Activated T-helper 17 cell treated with anti-CD3 and anti-CD28 coated beads, Interleukin-2, amount 50 U/mL, for 72 hours (primary cell): ENCODE data around the gene LRRC55. TPM values are rescaled to one million over a fixed set of nuclear protein-coding genes. Genes with fewer than 3 reads are reported as not detected.

Experiments
- ATAC-seq: fragments of 150-1000 bp; cut with Tn5 transposase; replicated peaks from 2 replicates; pipeline ENCODE4 v1.10.0; 2021; ENCODE audit warnings: mild to moderate bottlenecking, moderate library complexity
- H3K27ac Mint-ChIP-seq: one replicate; pipeline ENCODE4 v1.8.0; 2022; ENCODE audit warnings: mixed read lengths
- H3K27me3 Mint-ChIP-seq: one replicate; pipeline ENCODE4 v1.8.0; 2022; ENCODE audit warnings: mixed read lengths
- H3K36me3 Mint-ChIP-seq: one replicate; pipeline ENCODE4 v1.8.0; 2022; ENCODE audit warnings: low read depth, mild to moderate bottlenecking, mixed read lengths
- H3K4me1 Mint-ChIP-seq: one replicate; pipeline ENCODE4 v1.8.0; 2022; ENCODE audit warnings: mixed read lengths
- H3K4me3 Mint-ChIP-seq: one replicate; pipeline ENCODE4 v1.8.0; 2022; ENCODE audit warnings: mild to moderate bottlenecking, mixed read lengths
- H3K9me3 Mint-ChIP-seq: one replicate; pipeline ENCODE4 v1.8.0; 2022; ENCODE audit warnings: mixed read lengths
- total RNA-seq, 2 donors: library from RNA; stranded (reverse); gene quantifications; one replicate each; pipeline ENCODE4 v1.2.3, GENCODE V29; 2022

The LRRC55 gene
- total RNA-seq, 2 donors from 2014 or later, result not detected

DNA sequence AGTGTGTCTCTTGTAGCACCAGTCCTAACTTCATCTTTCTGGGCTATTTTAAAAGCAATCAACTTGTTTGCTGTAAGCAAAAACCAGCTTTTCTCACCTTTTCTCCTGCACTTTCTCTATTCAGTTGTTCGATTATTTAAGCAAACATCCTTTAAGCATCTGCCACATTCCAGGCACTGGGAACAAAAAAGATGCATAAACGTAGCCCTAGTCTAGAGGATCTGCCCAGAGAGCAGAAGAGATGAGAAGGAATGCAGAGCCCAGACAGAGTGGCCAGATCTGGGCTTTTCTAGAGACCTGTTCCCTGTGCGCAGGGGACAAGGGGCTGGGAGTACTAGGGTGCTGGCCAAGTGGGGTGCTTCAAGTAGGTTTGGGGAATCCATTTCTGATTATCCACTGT, 46.8 kb downstream of the LRRC55 start:
- ATAC-seq, result no peak
- H3K27me3 Mint-ChIP-seq, result peaks cover 33% of the 10 kb centered on the region
- H3K36me3 Mint-ChIP-seq, result no peaks in the 10 kb centered on the region
- no peak overlapping the region for H3K27ac Mint-ChIP-seq
- H3K4me1 Mint-ChIP-seq, result peaks cover 5% of the 10 kb centered on the region
- no peak overlapping the region for H3K4me3 Mint-ChIP-seq
- no peaks in the 10 kb centered on the region for H3K9me3 Mint-ChIP-seq

DNA sequence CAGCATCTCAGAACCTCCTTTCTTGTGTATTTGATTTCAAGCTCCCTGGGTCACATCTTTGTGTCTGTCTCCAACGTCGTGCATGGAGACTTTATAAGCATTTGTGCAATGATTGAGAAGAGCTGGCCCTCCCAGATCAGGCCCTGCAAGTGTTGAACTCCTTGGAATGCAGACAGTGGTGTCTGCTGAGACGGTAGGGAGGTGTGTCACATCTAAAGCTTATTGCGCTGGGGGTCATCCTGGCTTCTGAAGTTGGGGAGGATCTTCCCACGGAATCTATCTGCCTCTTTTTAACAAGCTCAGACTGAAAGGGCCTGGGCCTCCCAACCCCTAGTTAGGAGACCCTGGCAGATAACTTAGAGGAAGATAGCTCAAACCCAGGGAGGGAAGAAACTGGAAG, 48.6 kb downstream of the LRRC55 start:
- Mint-ChIP-seq H3K4me3 (no peak overlapping the region), H3K27me3 (peaks cover 47% of the 10 kb centered on the region), H3K27ac (no peak overlapping the region), H3K36me3 (no peaks in the 10 kb centered on the region), H3K9me3 (no peaks in the 10 kb centered on the region), H3K4me1 (peaks cover 5% of the 10 kb centered on the region)
- no peak for ATAC-seq

DNA sequence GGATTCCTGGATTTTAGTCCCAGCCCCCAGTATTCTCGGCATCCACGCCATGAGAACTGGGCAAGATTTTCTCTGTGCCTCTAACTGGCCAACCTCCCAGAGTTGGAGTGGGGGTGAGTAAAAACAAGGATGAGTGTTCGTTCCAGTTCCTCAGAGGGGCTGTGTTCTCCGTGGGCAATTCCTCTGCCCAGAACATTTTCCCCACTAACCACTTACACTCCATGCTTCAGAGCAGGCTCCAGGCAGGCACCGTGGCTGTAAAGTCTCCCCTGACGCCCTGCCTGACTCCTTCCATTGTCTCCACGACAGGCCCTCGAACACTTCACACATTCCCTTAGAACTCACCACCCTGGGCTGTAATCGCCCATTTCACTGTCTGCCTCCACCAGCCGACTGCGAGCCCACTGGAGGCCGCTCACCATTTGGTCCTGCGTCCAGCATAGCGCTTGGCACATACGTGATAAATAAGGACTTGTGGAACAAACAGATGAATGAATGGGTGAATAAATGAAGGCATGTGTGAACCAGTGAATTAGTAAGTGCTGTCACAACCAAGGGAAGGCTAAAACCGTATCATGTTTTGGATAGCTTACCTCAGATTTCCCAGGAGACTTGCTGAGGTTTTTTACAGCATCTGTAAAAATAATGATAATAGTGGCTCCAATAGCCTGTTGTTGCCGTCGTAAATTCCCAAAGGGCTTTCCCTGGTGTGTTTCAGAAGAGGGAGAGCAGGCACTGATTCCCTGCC, 49.2 kb downstream of the LRRC55 start:
- no peak overlapping the region for H3K4me3 Mint-ChIP-seq
- H3K27ac Mint-ChIP-seq, result no peak overlapping the region
- H3K27me3 Mint-ChIP-seq, result peaks cover 53% of the 10 kb centered on the region
- no peak for ATAC-seq
- peaks cover 5% of the 10 kb centered on the region for H3K4me1 Mint-ChIP-seq
- H3K36me3 Mint-ChIP-seq, result no peaks in the 10 kb centered on the region
- no peaks in the 10 kb centered on the region for H3K9me3 Mint-ChIP-seq

DNA sequence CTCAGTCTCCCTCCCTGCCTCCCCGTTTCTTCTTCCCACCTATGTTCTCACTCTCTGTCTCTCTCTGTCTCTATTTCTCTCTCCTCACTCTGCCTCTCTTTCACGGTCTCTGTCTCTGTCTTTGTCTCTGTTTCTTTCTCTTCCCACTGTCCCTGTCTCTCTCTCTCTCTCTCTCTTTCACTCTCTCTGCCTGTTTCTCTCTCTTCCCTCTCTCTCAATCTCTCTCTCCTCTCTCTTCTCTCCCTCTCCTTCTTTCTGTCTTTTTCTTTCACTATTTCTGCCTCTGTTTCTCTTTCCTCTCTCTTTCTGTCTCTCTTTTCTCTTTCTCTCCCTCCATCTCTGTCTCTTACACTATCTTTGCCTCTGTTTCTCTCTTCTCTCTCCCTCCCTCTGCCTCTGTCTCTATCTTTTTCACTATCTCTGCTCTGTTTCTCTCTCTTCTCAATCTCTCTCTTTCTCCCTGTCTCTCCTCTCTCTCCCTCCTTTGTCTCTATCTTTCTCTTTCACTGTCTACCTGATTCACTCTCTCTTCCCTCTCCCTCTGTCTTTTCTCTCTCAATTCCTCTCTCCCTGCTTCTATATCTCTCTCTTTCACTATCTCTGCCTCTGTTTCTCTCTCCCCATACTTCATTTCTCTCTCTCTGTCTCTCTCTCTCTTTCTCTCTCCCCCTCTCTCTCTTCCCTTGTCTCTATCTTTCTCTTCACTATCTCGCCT, 49.9 kb downstream of the LRRC55 start:
- H3K4me1 Mint-ChIP-seq, result peaks cover 5% of the 10 kb centered on the region
- no peak for ATAC-seq
- no peak overlapping the region for H3K4me3 Mint-ChIP-seq
- H3K27ac Mint-ChIP-seq, result no peak overlapping the region
- H3K36me3 Mint-ChIP-seq, result no peaks in the 10 kb centered on the region
- H3K27me3 Mint-ChIP-seq, result peaks cover 55% of the 10 kb centered on the region
- no peaks in the 10 kb centered on the region for H3K9me3 Mint-ChIP-seq

DNA sequence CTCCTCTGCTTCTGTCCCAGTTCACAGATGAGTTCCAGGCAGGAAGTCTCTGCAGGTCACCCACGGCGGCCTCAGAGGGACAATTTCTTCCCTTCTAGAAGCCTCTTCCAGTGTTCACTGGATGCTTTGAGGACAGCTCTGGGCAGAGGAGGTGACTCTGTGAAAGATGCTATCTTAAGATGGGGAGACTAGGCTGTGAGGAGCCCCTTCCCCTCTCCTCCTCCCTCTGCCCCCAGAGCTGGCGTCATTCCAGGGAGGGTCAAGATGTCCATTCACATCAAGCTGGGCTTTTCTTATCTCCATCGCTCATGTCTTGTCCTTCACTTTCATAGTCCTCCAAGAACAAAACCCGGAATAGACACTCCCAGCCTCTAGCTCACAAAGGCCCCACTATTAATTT, 51.9 kb downstream of the LRRC55 start:
- H3K27me3 Mint-ChIP-seq, result peaks cover 69% of the 10 kb centered on the region
- H3K9me3 Mint-ChIP-seq, result no peaks in the 10 kb centered on the region
- H3K4me3 Mint-ChIP-seq, result no peak overlapping the region
- peaks cover 11% of the 10 kb centered on the region for H3K4me1 Mint-ChIP-seq
- ATAC-seq, result no peak
- H3K36me3 Mint-ChIP-seq, result no peaks in the 10 kb centered on the region
- no peak overlapping the region for H3K27ac Mint-ChIP-seq

DNA sequence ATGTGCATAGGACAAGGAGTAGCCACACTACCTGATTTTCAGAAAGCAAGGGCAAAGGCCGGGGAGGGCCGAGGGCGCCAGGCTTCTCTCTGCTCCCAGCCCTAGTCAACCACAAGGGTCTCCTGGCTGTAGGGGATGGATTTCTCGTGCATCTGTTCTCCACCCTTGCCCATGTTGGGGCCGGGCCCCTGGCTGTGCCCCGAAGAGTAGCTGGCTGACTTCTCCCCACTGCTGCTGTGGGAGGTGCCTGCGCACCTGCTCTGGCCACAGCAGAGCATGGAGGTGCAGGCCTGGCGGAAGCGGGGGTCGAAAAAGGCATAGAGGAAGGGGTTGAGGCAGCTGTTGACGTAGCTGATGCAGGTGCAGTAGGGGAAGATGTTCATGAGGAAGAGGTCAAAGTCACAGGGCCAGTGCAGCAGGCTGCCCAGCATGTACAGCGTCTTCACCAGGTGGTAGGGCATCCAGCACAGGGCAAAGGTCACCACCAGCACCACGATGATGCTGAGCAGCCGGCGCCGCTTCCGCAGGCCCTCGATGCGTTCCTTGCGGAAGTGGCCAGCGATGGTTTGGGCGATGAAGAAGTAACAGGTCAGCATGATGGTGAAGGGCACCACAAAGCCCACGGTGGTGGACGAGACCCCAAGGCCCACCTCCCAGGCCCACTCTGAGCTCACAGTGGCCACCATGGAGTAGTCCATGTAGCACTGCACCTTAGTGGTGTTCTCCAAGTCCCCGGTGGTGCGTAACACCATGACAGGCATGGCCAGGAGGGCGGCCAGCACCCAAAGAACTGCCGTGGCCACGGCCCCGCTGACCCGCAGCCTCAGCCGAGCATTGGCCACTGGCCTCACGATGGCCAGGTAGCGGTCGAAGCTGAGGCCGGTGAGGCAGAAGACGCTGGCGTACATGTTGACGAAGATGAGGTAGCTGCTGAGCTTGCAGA, 54.3 kb downstream of the LRRC55 start:
- Mint-ChIP-seq H3K27me3 (peaks cover 64% of the 10 kb centered on the region), H3K36me3 (no peaks in the 10 kb centered on the region), H3K4me3 (no peak overlapping the region), H3K9me3 (no peaks in the 10 kb centered on the region), H3K27ac (no peak overlapping the region), H3K4me1 (peaks cover 11% of the 10 kb centered on the region)
- no peak for ATAC-seq

DNA sequence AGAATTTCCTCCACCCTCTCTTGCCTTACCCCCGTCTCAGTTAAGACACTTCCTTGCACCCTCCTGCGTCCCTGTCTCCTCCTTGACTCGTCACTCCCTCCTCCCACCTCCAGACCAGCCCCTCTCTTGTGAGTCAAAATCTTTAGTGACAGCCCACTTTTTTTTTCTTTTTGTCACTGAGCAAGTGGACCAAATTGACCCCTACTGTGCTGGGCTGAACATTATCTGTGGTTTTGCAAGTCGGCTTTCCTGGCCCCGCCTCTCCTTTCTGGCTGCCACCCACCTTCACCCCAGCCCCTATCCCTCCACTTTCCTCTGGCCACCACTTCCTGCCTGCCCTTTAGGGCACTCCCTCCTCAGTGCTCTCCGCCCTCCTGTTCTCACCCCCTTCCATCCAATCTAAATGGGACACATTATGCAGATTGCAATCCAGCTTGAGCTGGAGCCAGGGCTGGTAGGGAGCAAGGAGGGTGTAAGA, 55.5 kb downstream of the LRRC55 start, which contains the start of gene APLNR:
TSS of gene APLNR (minus strand) at position 47 of the 478 bp plus-strand sequence. CDS start 246 bp downstream, outside the sequence.
- no peak within 1 kb of the TSS for H3K27ac Mint-ChIP-seq
- peaks cover 6% of the 10 kb centered on the region for H3K4me1 Mint-ChIP-seq
- H3K36me3 Mint-ChIP-seq, result no peaks in the 10 kb centered on the region
- no peak for ATAC-seq
- H3K4me3 Mint-ChIP-seq, result no peak within 1 kb of the TSS
- peaks cover 53% of the 10 kb centered on the region for H3K27me3 Mint-ChIP-seq
- H3K9me3 Mint-ChIP-seq, result no peaks in the 10 kb centered on the region

DNA sequence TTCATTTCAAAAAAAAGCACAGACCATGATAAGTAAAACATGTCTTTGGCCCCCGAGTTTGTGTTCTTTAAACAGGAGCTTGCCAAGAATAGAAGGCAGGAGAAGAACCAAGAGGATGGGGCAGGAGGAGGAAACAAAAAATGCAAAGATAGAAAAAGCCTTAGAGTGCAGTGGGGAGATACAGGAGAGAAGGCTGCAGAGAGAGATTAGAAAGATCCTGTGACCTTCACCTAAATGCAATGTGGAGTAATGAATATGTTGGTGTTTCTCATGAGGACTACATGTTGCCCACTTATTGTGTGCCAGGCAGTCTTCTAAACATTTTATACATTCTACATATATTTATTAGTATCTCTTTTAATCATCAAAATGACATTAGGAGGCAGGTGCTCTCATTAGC, 57.6 kb downstream of the LRRC55 start:
- Mint-ChIP-seq H3K9me3 (no peaks in the 10 kb centered on the region), H3K27me3 (peaks cover 39% of the 10 kb centered on the region), H3K4me1 (peaks cover 6% of the 10 kb centered on the region), H3K4me3 (no peak overlapping the region), H3K36me3 (no peaks in the 10 kb centered on the region), H3K27ac (no peak overlapping the region)
- ATAC-seq, result no peak

DNA sequence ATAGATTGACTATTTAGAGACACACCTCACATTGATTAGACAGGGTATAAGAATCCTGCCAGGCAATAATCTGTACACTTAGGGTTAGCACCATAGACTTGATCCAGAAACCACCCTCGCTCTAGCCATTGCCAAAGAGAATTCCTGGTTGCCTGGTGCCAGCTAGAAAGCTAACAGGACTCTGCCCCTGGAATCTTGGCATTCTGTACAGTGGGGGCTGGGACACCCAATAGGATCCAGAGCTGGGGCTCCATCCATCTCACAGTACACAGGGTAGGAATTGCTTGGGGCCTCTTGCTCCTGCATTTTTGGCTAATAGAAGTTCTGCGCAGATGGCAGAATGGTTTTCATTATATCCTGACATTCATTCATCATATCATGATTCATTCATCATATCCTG, 58.3 kb downstream of the LRRC55 start:
- Mint-ChIP-seq H3K36me3 (no peaks in the 10 kb centered on the region), H3K27me3 (peaks cover 33% of the 10 kb centered on the region), H3K4me1 (peaks cover 10% of the 10 kb centered on the region), H3K27ac (no peak overlapping the region), H3K9me3 (no peaks in the 10 kb centered on the region), H3K4me3 (no peak overlapping the region)
- no peak for ATAC-seq

DNA sequence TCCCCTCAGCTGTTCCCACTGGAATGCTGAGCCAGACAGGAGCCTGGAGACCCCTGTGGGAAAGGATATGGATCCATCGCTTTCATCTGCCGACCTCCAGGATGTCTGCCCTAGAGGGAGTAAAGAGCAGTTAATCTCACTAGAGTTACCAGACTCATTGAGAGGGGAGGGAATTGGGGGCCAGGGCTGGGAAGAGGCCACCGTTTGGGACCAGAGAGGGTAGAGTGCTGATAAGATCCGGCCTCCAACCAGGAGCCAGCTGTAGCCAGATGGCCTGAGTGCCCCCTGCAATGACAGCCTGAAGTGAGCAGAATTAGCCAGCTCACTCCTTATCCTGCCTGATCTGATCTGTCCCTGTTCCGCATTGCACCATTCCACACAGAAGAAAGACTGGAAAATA, 59.0 kb downstream of the LRRC55 start:
- Mint-ChIP-seq H3K36me3 (no peaks in the 10 kb centered on the region), H3K27ac (no peak overlapping the region), H3K9me3 (no peaks in the 10 kb centered on the region), H3K4me1 (peaks cover 10% of the 10 kb centered on the region), H3K4me3 (no peak overlapping the region), H3K27me3 (peaks cover 25% of the 10 kb centered on the region)
- ATAC-seq, result no peak

Other genes starting within 250 kb of the LRRC55 start
- gene OR5AK2, start 193.0 kb upstream of the LRRC55 start, total RNA-seq, result not detected
- not detected for gene APLNR, start 55.3 kb downstream of the LRRC55 start, total RNA-seq
- gene TNKS1BP1, start 143.0 kb downstream of the LRRC55 start, total RNA-seq, result 10 to 100 TPM in 1 of 2 donors, 1 to 10 TPM in 1; 4.1 to 13.6 TPM
- 100 to 1,000 TPM in 1 of 2 donors, 10 to 100 TPM in 1; 92.1 to 171 TPM for gene SSRP1, start 153.9 kb downstream of the LRRC55 start, total RNA-seq
- gene P2RX3, start 156.4 kb downstream of the LRRC55 start, total RNA-seq, result not detected
- not detected for gene PRG3, start 199.2 kb downstream of the LRRC55 start, total RNA-seq
- 1 to 10 TPM; 2.2 to 6.2 TPM for gene PRG2, start 208.7 kb downstream of the LRRC55 start, total RNA-seq
- gene SLC43A3, start 245.2 kb downstream of the LRRC55 start, total RNA-seq, result 100 to 1,000 TPM; 346 to 386 TPM